ENCODE measurements around the gene NAA25. TPM values are rescaled to one million over a fixed set of nuclear protein-coding genes. Genes with fewer than 3 reads are reported as not detected.
A peak's percentile ranks its signal among the peaks of the same experiment; 100 is the strongest.

The NAA25 gene
- total RNA-seq, 6 experiments from 2014 or later: 21.2 to 26.8 (median 23.8) TPM

DNA sequence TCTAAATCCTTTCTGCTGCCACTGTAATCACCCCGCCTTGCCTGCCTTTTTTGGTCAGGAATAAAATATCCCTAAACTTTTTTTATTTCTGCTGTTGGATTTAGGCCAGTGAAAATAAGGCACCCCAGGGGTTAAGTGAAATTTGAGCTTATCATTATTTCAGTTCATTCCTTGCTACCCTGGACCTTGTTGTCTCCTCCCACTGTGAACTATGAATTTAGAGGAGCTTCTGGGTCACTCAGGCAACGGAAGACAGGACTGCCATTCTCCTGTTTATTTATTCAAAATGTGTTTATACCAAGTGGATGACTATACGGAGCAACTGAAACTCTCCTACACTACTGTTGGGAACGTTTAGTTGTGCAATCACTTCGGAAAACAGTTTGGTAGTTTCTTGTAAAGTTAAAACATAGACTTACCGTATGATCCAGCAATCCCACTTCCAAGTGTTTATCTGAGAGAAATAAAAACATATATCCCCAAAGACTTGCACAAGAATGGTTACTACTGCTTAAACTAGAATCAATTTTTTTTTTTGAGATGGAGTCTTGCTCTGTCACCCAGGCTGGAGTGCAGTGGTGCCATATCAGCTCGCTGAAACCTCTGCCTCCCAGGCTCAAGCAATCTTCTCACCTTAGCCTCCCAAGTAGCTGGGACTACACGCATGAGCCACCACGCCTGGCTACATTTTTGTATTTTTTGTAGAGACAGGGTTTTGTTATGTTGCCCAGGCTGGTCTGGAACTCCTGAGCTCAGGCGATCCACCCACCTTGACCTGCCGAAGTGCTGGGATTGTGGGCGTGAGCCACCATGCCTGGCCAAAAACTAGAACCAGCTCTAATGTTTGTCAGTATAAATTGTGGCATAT is 14.5 kb upstream of the NAA25 start:
- Mint-ChIP-seq H3K27ac (peak overlapping the region; percentile 93), H3K27me3 (ENCODE audit: insufficient read depth) (no peaks in the 10 kb centered on the region; the same call in 1 of the 2 replicates), H3K4me1 (ENCODE audit: low read depth) (peaks cover 48% of the 10 kb centered on the region), H3K9me3 (no peaks in the 10 kb centered on the region), H3K4me3 (peak overlapping the region; percentile 74), H3K36me3 (ENCODE audit: low read depth) (peaks cover 5% of the 10 kb centered on the region; the same call in 1 of the 2 replicates)
- TF ChIP-seq, protein P1, sequence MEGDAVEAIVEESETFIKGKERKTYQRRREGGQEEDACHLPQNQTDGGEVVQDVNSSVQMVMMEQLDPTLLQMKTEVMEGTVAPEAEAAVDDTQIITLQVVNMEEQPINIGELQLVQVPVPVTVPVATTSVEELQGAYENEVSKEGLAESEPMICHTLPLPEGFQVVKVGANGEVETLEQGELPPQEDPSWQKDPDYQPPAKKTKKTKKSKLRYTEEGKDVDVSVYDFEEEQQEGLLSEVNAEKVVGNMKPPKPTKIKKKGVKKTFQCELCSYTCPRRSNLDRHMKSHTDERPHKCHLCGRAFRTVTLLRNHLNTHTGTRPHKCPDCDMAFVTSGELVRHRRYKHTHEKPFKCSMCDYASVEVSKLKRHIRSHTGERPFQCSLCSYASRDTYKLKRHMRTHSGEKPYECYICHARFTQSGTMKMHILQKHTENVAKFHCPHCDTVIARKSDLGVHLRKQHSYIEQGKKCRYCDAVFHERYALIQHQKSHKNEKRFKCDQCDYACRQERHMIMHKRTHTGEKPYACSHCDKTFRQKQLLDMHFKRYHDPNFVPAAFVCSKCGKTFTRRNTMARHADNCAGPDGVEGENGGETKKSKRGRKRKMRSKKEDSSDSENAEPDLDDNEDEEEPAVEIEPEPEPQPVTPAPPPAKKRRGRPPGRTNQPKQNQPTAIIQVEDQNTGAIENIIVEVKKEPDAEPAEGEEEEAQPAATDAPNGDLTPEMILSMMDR (IDR thresholded peaks at IDR 0.05): no peak
- DNase-seq: peak; percentile 81

DNA sequence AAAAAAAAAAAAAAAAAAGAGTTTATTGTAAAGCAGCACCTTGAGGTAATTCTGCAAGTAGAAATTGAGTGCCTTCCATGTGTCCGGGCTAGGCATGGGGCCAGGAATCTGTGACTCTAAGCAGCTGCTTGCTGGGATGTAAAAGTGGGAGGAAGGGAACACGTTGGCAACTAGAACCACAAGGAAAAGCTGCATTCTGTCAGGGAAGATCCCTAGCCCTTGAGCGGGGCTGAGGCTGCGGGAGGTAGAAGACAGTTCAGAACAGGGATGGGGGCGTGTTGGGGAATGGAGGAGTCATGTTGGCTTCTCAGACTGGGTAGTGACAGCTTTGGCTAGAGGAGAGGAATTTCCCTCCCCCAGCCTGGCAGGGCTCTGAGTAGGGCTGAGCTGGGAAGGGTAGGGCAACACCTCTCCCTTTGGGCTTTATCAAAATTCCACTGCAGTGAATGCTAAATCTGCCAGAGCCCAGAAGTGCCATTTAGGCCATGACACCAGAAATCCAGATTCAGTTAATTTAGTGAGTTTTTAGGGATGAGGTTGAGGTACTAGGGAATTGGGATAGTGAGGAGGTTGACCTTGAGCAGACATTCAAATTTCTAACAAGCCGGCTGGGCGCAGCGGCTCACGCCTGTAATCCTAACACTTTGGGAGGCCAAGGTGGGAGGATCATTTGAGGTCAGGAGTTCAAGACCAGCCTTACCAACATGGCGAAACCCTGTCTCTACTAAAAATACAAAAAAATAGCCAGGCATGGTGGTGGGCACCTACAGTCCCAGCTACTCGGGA is 13.4 kb upstream of the NAA25 start:
- Mint-ChIP-seq H3K4me1 (ENCODE audit: low read depth) (peaks cover 54% of the 10 kb centered on the region), H3K27me3 (ENCODE audit: insufficient read depth) (no peaks in the 10 kb centered on the region; the same call in 1 of the 2 replicates), H3K36me3 (ENCODE audit: low read depth) (peaks cover 3% of the 10 kb centered on the region; the same call in 1 of the 2 replicates), H3K27ac (peak overlapping the region; percentile 86), H3K9me3 (no peaks in the 10 kb centered on the region), H3K4me3 (peak overlapping the region; percentile 76)
- DNase-seq: peak; percentile 74
- TF ChIP-seq, protein P1 (IDR thresholded peaks at IDR 0.05): no peak

DNA sequence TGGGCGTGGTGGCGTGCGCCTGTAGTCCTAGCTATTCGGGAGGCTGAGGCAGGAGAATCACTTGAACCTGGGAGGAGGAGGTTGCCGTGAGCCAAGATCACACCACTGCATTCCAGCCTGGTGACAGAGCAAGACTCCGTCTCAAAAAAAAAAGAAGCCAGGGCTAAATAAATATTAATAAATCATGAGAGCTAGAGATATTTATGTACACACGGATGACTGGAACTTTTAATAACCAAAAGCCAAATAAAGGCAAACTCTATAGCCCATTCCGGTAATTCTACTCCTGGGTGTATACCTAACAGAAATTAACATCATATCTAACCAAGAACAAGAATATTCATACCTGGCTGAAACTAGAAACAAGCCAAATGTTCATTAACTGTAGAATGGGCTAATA is 9.1 kb upstream of the NAA25 start:
- Mint-ChIP-seq H3K27ac (no peak overlapping the region), H3K4me1 (ENCODE audit: low read depth) (peaks cover 39% of the 10 kb centered on the region), H3K4me3 (no peak overlapping the region), H3K9me3 (no peaks in the 10 kb centered on the region), H3K27me3 (ENCODE audit: insufficient read depth) (peaks cover 1% of the 10 kb centered on the region), H3K36me3 (ENCODE audit: low read depth) (no peaks in the 10 kb centered on the region)
- TF ChIP-seq, protein P1 (IDR thresholded peaks at IDR 0.05): no peak
- no peak for DNase-seq

DNA sequence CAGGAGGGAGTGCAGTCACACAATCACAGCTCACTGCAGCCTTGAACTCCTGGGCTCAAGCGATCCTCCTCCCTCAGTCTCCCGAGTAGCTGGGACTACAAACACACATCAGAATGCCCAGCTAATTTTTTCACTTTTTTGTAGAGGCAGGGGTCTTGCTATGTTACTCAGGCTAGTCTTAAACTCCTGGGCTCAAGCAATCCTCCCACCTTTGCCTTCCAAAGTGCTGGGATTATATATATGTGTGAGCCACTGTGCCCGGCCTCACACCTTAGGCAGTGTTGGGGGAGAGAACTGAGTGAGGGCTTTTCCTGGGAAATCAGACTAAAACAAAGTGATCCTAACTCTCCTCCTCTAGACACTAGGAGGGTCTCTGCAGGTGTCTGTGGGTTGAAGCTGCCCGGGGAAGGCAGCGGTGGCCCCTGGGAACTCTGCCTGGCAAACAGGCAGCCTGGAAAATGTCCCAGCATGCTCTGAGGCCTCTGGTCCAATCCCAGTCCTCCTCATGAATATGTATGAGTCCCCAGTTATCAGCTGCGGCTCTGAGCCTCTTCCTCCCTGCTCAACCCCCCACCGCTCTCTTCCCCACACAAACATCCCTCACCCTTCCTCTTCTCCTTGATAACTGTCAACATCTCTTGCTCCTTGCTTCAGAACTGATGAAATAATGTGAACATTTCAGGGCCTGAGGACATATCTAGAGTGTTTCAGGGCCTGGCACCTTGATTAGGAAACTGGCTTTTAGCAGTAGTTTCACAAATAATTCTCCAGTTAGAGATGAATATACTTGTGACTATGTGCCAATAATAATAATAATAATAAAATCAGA is 7.9 kb upstream of the NAA25 start:
- TF ChIP-seq, protein P1 (IDR thresholded peaks at IDR 0.05): no peak
- peak; percentile 46 for DNase-seq

More for the DNA sequence above, 7.9 kb upstream of the NAA25 start:
- no peaks in the 10 kb centered on the region for H3K36me3 Mint-ChIP-seq (ENCODE audit: low read depth)
- H3K27me3 Mint-ChIP-seq (ENCODE audit: insufficient read depth): peaks cover 1% of the 10 kb centered on the region
- H3K4me3 Mint-ChIP-seq: peak overlapping the region; percentile 29
- no peaks in the 10 kb centered on the region for H3K9me3 Mint-ChIP-seq
- H3K4me1 Mint-ChIP-seq (ENCODE audit: low read depth): peaks cover 32% of the 10 kb centered on the region
- H3K27ac Mint-ChIP-seq: peak overlapping the region; percentile 85
